ENCODE results near the gene GABRB1.

The GABRB1 gene

GRCh38 chr4:47315346-47315745 lies 284.0 kb downstream of the GABRB1 start (continued):
- TF ChIP-seq PRDM10 (tag by site-specific recombination; IDR thresholded peaks at IDR 0.05) = no peak
- TF ChIP-seq ZSCAN18 (tag by site-specific recombination; IDR thresholded peaks at IDR 0.05) = no peak
- TF ChIP-seq ZNF488 (tag by site-specific recombination; IDR thresholded peaks at IDR 0.05) = no peak
- no peak for TF ChIP-seq ZXDB (tag by site-specific recombination; IDR thresholded peaks at IDR 0.05)
- TF ChIP-seq ZNF544 (tag by site-specific recombination; IDR thresholded peaks at IDR 0.05) = no peak
- no peak for TF ChIP-seq ZNF23 (tag by site-specific recombination; IDR thresholded peaks at IDR 0.05; ENCODE audit: borderline replicate concordance)
- no peak for TF ChIP-seq BCL11B (tag by site-specific recombination; IDR thresholded peaks at IDR 0.05; ENCODE audit: low read depth)
- TF ChIP-seq ZNF449 (tag by site-specific recombination; IDR thresholded peaks at IDR 0.05) = no peak
- TF ChIP-seq ZBTB49 (tag by site-specific recombination; IDR thresholded peaks at IDR 0.05; ENCODE audit: low read depth) = no peak
- TF ChIP-seq ZNF223 (tag by site-specific recombination; IDR thresholded peaks at IDR 0.05) = no peak

GRCh38 chr4:47326025-47326424 lies 294.7 kb downstream of the GABRB1 start:
- Histone ChIP-seq H3K4me3 (ENCODE audit: low read depth, low read length) (no peak overlapping the region), H3K36me3 (ENCODE audit: control insufficient read depth in 2 of 2, insufficient read depth in 1 of 2, low read length in 2 of 2) (no peaks in the 10 kb centered on the region), H3K27ac (ENCODE audit: extremely low read depth, low read depth, low read length) (no peak overlapping the region), H3K4me1 (ENCODE audit: control insufficient read depth, insufficient read depth, low read length) (no peaks in the 10 kb centered on the region), H3K9me3 (ENCODE audit: control insufficient read depth, insufficient read depth, low read depth, low read length) (no peaks in the 10 kb centered on the region)
- ChIA-PET POLR2A (no interaction called here), CTCF (no interaction called here)
- TF ChIP-seq REST (tag by site-specific recombination; IDR thresholded peaks at IDR 0.05) = no peak
- TF ChIP-seq ZNF580 (tag by site-specific recombination; IDR thresholded peaks at IDR 0.05) = no peak
- no peak for TF ChIP-seq ZNF114 (tag by site-specific recombination; IDR thresholded peaks at IDR 0.05)
- TF ChIP-seq ZNF645 (tag by site-specific recombination; IDR thresholded peaks at IDR 0.05) = no peak
- TF ChIP-seq ZNF354C (tag by site-specific recombination; IDR thresholded peaks at IDR 0.05; ENCODE audit: borderline replicate concordance, low read depth) = no peak
- TF ChIP-seq ZSCAN18 (tag by site-specific recombination; IDR thresholded peaks at IDR 0.05) = no peak
- TF ChIP-seq ZNF610 (tag by site-specific recombination; IDR thresholded peaks at IDR 0.05; ENCODE audit: borderline replicate concordance) = no peak
